Stimulated activated naive CD4-positive, alpha-beta T cell treated with Interleukin-2 at 50 U/mL for 16 hours (primary cell): ENCODE measurements around the gene PPP1R8.
"Not testable (repeated sequence)": the region's sequence is repeated elsewhere in the genome, so short reads cannot be mapped to it uniquely, and the experiment has no call there.

Experiments used
- DNase-seq: peaks from one replicate; lab custom pipeline; 2025; lab: John Stamatoyannopoulos, UW

PPP1R8 gene

DNA sequence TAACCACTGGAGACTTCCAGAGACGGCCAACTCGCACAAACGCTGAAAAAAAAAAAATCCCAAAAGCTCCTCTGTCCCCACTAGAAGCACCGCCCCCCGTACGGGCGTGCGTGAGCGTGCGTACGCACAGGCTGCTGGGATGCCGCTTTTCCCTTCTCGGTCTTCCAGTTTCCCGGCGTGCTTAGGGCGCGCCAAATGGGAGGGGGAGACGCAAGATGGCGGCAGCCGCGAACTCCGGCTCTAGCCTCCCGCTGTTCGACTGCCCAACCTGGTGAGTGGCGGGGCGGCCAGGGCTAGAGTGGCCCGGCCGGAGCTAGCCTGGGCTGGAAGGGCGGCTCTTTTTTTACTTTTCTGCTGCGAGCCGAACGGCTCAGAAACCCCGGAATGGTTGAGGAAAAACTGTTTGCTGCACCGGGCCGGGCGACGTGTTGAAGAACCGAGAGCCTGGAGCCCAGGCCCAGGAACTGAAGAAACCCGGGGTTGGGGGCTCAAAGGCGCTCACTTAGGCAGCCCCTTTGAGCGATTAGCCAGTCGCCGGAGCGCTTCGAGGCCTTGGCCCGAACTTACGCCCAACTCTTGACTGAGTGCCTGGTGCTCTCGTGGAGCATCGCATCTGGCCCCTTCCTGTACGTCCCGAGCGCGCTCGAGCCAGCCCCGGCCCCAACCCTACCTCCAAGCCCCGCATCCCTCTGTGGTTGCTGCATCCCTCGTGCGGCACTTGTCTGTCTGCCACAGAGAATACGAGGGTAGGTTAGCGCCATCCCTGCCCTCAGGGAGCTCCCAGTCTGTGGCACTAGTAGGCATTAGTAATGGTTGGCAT, at the start of gene PPP1R8:
PPP1R8 (plus strand) TSS at position 162 of the 820 bp plus-strand sequence; CDS start at position 216, 54 bp downstream.
- peak; percentile 90 for DNase-seq

GRCh38 chr1:27782950-27783349, 47.6 kb upstream of the PPP1R8 start:
- DNase-seq, result no peak

- DNase-seq, result no peak
These were observed 45.9 kb upstream of the PPP1R8 start for GRCh38 chr1:27784700-27785099.

DNA sequence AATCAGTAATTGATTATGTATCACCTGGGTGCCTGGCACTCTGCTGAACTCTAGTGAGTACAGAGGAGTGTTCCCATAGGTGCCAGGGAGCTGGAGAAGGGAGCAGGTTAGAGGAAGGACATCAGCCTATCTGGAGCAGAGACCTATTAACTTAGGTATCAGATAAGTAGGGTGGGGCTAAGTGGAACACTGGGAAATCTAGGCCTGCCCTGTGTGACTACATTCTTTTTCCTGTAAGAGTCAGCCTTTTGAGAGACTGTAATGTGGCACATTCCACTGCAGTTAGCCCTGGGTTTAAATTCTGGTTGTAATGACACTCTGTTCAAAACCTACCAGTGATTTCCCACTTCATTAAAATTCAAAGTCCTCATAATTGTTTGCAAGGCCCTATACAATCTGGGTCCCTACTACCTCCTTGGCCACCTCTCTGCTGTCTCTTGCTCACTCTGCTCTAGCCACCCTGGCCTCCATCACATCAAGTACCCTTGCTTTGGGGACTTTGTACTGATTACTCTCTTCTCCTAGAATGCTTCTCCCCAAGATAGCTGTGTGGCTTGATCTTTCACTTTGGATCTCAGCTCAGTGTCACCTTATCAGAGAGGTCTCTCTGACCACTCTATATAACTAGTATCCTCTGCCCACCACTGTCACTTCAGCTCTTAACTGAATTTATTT, 44.7 kb upstream of the PPP1R8 start:
- no peak for DNase-seq

- no peak for DNase-seq
These were observed 42.7 kb upstream of the PPP1R8 start for GRCh38 chr1:27787895-27788294.

GRCh38 chr1:27789540-27790041, 41.0 kb upstream of the PPP1R8 start:
- DNase-seq, result no peak

DNA sequence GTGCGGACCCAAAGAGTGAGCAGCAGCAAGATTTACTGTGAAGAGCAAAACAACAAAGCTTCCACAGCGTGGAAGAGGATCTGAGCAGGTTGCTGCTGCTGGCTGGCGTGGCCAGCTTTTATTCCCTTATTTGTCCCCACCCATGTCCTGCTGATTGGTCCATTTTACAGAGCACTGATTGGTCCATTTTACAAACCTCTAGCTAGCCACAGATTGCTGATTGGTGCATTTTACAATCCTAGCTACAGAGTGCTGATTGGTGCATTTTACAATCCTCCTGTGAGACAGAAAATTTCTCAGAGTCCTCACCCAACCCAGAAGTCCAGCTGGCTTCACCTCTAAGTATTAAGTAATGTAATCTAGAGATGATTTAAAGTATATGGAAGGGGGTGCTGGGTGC, 40.3 kb upstream of the PPP1R8 start:
- not testable (repeated sequence) for DNase-seq

- no peak for DNase-seq
These were observed 35.0 kb upstream of the PPP1R8 start for GRCh38 chr1:27795601-27796000.

DNA sequence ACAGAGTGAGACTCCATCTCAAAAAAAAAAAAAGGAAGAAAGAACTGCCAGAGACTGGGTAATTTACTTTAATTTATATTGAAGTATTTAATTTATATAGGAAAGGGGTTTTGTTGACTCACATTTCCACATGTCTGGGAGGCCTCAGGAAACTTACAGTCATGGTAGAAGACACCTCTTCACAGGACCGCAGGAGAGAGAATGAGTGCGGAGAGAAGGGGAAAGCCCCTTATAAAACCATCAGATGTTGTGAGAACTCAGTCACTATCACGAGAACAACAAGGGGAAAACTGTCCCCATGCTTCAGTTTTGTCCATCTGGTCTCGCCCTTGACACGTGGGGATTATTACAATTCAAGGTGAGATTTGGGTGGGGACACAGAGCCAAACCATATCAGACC, 25.8 kb upstream of the PPP1R8 start:
- peak; percentile 4 for DNase-seq

DNA sequence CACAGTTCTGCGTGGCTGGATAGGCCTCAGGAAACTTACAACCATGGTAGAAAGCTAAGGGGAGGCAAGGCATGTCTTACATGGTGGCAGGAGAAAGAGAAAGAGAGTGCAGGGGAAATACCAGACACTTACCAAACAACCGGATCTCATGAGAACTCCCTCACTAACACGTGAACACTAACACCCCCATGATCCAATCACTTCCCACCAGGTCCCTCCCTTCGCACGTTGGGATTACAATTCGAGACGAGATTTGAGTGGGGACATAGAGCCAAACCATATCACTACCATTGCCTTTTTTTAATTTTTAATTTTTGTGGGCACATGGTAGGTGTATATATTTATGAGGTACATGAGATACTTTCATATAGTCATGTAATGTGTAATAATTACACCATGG, 23.8 kb upstream of the PPP1R8 start:
- DNase-seq, result no peak

DNA sequence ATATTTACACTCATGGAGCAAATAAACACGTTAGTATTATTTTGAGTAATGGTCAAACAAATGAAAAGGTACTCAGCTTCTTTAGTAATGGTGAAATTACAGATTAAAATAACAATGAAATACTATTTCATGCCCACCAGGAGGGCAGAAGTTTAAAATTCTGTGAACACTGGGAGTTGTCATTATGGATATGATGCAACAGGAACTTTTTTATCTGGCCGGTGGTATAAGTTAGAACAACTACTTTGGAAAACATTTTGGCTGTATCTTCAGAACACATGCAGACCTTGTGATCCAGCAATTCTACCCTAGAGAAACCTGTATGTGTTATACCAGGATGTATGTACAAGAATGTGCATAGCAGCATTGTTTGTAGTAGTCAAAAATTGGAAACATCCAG, 23.2 kb upstream of the PPP1R8 start:
- DNase-seq, result no peak

- not testable (repeated sequence) for DNase-seq
These were observed 22.5 kb upstream of the PPP1R8 start for GRCh38 chr1:27808131-27808530.

- no peak for DNase-seq
These were observed 20.7 kb upstream of the PPP1R8 start for GRCh38 chr1:27809883-27810282.

DNA sequence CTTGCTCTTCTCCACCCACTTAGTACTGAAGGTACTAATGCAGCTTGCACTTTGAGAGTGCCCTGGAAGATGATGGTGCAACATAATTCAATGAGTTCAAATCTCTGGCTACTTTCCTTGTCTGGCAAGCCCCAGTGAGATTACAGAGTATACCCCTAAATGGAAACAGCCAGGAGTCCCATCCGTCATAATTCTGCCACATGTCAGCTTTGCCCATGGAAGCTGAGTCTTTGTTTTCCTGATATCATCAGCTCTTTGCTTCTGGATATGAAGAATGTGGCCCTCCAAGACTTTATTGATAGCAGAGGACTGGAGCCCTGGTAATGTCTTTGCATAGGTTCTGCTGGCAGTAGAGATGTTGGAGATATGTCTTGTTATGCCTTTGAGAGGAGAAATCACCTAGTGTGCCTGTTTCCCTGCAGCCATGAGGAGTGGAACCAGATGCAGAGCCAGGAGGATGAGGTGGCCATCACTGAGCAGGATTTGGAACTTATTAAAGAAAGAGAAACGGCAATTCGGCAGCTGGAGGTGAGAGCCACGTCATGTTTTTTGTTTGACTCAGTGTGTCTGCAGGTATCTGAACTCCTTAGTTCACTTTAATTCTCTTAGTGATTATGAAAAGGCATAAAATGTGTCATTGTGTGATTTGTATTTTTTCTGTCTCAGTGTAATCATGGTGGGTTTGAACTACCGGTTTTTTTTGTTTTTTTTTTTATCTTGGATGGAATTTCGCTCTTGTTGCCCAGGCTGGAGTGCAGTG, 18.7 kb upstream of the PPP1R8 start:
- no peak for DNase-seq

DNA sequence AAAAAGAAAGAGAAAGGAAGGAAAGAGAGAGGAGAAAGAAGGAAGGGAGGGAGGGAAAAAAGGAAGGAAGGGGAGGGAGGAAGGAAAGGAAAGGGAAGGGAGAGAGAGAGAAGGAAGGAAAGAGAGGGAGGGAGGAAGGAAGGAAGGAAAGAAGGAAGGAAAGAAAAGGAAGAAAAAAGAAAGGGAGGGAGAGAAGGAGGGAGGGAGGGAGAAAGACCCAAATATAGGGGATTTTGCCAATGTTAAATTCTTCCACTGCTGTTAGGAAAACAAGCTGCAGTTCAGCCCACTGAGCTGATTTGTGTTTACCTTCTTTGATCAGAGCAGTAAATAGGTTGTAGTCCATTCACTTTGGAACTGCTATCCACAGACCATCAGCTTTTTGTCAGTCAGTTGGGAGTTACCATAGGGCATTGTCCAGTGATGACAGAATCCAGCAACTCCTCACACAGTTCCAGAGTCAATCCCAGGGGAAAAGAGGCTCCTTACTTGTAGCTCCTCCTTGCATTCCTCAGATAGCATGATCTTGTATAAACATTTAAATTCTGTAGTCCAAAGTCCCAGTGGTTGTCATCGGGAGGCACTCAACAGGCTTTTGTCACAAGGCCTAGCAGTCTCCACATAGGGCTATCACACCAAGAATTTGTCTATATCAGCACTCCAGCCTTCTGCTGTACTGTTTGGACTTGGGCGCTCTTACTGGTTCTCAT, 13.5 kb upstream of the PPP1R8 start:
- DNase-seq, result no peak

- no peak for DNase-seq
These were observed 8.7 kb upstream of the PPP1R8 start for GRCh38 chr1:27821761-27822315.

- no peak for DNase-seq
These were observed 6.8 kb upstream of the PPP1R8 start for GRCh38 chr1:27823784-27824183.

GRCh38 chr1:27824411-27824810, 6.2 kb upstream of the PPP1R8 start:
- DNase-seq, result no peak

DNA sequence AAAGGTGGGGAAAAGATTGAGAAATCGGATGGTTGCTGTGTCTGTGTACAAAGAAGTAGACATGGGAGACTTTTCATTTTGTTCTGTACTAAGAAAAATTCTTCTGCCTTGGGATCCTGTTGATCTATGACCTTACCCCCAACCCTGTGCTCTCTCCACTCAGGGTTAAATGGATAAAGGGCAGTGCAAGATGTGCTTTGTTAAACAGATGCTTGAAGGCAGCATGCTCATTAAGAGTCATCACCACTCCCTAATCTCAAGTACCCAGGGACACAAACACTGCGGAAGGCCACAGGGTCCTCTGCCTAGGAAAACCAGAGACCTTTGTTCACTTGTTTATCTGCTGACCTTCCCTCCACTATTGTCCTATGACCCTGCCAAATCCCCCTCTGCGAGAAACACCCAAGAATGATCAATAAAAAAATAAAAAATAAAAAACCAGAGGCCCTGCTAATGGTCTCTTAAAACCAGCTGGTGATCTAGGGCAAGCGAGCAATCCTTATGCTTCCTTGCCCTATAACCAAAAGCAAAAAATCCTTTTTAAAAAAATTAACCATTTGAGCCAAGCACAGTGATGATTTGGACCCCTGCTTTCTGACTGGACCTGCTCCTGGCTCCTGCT, 1.1 kb upstream of the PPP1R8 start:
- DNase-seq, result not testable (repeated sequence)

GRCh38 chr1:27831568-27832410, 1.2 kb downstream of the PPP1R8 start:
- no peak for DNase-seq
